Measurements from ENCODE around the gene KCNQ5. TPM values are rescaled to one million over a fixed set of nuclear protein-coding genes. Genes with fewer than 3 reads are reported as not detected.
A peak's percentile ranks its signal among the peaks of the same experiment; 100 is the strongest.
"Not testable (repeated sequence)": the region's sequence is repeated elsewhere in the genome, so short reads cannot be mapped to it uniquely, and the experiment has no call there.

Gene KCNQ5
- total RNA-seq, 1 donor from 2014 or later, result 3.5 TPM

DNA sequence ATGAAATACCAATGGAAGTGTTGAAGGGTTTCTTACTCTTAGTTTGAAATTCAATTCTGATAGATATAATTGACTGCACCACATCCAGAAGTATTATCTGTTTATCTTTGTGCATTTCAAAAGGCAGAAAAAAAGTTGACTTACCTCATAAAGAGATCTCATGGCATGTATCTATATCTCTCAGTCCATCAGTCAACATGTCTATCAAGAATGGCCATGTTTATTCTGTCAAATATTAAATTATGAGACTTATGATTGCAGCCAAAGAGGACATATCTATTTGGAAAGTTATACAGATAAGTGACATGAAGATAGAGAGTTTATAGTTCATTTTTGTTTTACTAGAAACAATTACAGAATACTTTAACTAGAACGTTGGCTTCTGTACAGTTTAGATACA lies 325.7 kb downstream of the KCNQ5 start:
- DNase-seq (ENCODE audit: low read depth), result no peak

DNA sequence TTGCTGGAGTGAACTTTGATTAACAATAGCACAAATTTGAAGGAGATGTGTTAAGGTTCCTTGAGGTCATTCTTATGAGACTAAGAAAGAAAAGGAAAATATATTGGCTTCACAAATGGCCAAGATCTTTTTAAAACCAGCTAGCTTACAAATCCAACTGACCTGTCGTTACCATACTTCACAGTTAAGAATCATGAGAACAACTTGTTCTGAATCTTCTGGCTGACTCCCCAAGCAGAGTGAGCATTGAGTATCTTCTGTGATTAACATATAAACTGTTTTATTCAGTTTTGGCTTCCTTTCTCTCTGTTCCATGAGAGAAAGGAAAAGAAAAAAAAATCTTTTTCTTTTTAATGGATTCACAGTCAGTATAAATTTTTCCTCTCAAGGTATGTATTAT lies 326.3 kb downstream of the KCNQ5 start:
- no peak for DNase-seq (ENCODE audit: low read depth)

GRCh38 chr6:72950114-72950860 lies 328.4 kb downstream of the KCNQ5 start:
- DNase-seq (ENCODE audit: low read depth), result peak; percentile 79

DNA sequence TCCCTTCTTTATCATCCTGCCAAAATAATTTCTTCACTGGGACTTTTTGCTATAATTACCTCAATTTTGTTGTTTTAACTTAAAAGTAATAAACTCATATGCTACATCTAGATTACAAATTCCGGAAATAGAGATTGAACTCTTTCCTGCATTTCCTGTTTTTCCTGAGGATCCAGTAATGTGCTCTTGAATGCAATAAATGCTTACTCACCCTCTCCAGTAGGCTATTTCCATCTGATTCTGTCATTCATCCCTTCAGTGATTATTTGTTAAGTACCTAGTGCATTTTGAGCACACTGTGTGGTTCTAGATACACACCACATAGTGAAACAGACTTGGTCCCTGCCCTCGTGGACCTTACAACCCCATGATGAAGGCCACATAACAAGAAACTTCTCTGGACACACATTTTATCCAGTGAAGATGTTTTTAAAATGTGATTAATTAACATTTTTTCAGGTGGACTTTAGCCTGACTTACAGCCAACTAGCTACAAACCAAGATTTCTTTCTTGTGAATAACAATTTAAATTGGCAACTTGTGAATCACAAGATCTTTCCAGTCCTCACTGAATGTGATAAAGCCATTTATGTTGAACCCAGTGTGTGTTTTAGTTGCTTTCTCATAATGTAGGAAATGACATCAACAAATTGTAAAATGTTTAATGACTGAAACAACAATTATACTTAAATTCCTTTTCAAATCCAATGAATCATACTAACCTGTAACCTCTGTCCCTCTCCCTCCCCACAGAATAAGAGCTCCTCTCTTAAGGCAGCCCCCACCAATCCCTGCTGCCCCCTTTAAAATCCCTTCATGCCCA lies 331.2 kb downstream of the KCNQ5 start:
- peak; percentile 61 for DNase-seq (ENCODE audit: low read depth)

DNA sequence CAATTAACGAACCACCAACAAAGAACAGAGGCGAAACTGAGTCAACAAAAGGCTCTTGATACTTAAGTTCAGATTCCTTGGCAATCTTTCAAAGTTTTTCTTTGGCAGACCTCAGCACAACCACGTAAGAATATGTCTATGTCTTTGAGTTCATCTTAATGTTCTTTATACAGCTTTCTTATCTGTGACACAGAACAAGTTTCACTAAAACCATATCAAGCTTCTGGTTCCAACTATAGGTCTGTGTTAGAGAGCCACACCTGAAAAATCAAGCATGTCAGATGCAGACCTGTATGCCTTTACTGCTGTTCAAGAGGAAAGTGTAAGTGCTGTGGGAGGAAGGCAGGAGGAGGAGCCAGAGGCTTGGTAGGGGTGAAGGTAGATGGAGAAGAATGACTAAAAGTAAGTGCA lies 332.1 kb downstream of the KCNQ5 start:
- no peak for DNase-seq (ENCODE audit: low read depth)

DNA sequence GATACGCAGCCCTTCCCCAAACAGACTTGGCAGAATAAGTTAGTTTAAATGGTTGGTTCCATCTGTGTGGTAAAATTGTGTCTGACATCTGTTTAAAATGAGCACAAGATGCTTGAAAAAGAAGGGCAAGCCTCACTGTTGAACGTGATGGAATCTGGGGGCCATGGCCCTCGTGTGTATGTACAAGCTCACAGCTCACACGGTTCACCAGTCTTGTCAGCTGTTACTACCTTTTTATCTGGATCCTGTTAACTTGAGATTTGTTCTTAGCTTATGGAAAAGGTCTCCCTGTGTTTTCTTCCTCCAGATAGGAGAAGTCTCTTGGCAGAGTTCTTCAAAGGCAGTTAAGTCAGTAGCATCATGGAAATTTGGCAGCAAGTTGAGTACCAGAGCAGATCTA lies 332.9 kb downstream of the KCNQ5 start:
- no peak for DNase-seq (ENCODE audit: low read depth)

DNA sequence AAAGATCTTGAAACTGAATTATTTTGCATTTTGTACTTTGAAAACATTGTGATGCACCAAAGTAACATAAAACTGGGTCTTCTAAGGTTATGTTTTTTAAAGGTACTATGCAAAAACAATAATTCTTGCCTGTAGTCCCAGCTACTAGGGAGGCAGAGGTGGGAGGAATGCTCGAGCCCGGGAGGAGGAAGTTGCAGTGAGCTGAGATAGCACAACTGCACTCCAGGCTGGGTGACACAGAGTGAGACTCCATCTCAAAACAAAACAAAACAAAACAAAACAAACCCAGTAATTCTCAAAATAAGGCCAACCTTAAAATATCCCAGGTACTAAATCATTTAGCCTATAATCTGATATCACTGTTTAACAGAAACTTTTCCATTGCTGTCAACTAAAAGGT lies 333.8 kb downstream of the KCNQ5 start:
- DNase-seq (ENCODE audit: low read depth), result no peak

DNA sequence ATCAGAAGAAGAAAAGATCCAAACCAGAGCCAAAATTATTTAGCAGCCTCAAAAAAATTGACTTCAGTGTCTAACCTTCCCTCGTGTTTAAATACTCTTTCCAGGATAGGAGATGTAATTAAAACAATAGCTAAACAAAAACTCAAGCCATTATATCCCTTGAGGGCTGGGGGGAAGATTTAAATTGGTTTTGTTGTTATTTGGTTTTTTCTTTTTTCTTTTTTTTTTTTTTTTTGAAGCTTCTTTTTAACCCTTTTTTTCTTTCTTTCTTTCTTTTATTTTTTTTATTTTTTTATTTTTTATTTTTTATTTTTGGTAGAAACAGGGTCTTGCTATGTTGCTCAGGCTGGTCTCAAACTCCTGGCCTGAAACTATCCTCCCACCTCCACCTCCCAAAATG lies 334.4 kb downstream of the KCNQ5 start:
- no peak for DNase-seq (ENCODE audit: low read depth)

- no peak for DNase-seq (ENCODE audit: low read depth)
Measured at GRCh38 chr6:72959821-72960220, 338.0 kb downstream of the KCNQ5 start.

GRCh38 chr6:72963946-72964345 lies 342.1 kb downstream of the KCNQ5 start:
- no peak for DNase-seq (ENCODE audit: low read depth)

DNA sequence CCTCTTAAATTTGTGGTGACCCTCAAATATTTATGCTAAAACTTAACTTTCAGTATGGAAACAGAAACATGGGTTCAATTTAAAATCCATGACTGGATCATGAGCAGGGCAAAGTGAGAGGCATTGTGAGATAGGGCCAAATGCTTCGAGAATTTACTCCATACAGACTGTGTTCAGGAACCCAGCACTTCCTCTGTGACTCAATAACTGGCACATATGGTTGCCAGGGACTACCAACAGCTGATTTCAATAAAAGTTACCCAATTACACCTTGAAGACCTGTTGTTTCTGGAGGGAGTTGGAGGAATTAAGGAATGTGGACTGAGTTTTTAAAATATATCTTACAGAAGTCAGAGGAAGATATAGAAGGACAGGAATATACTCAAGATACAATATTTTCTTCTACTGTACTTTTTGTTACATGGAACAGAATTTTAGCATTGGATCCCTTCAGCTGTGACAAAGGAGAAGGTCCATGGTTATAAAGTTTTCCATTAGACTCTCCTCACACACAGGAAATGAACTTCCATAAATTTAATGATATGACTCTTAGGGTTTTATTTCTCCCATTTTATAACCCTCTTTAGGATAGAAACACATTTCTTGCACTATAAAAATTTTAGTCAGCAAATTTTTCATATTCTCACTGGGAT lies 344.9 kb downstream of the KCNQ5 start:
- no peak for DNase-seq (ENCODE audit: low read depth)

DNA sequence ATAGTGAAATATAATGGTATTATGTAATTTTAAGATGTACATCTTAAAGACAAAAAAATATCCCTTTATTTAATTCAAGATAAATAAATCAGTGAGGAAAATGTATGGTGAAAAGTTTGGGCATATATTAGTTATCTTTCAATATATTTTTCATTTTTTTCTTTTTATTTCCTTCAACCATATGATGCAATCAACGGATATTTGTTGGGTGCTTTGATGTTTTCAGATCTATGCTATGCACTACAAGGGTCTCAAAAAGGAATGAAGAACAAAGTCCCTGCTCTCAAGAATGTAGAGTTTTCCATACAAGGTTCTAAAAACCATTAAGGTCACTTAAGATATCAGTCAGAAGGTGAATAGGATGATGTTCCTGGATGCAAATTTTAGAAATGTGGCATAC lies 345.5 kb downstream of the KCNQ5 start:
- no peak for DNase-seq (ENCODE audit: low read depth)

DNA sequence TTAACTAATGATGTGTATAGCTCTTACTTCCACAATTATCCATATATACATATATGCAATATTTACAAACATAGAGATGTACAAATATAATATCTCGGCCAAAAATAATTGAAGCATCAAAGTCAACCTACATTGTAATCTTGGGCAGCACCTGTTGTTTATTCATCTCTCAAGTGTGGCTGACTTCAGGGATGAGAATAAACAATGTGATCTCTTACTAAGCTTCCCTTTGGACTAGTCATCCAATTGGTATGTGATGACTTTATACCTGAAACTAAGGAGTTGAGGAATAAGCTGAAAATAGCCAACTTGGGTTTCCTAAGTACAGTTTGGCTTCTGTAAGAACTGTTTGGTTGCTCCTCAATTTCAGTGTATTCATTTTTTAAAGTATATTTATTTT lies 346.8 kb downstream of the KCNQ5 start:
- peak; percentile 88 for DNase-seq (ENCODE audit: low read depth)

GRCh38 chr6:72969666-72970065 lies 347.8 kb downstream of the KCNQ5 start:
- DNase-seq (ENCODE audit: low read depth), result no peak

DNA sequence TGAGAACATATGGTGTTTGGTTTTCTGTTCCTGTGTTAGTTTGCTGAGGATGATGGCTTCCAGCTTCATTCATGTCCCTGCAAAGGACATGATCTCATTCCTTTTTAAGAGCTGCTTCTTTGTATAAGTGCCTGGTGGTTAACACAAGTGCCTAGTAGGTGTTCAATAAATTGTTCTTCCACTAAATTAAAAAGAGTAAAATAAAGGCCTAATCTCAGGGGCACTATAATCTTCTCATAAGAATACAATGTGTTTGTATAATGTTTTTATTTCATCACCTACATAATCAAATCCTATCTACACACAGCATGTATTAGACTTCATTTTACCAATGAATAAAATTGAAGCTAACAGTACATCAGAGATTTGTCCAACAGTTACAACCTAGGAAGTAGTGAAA lies 350.7 kb downstream of the KCNQ5 start:
- DNase-seq (ENCODE audit: low read depth), result no peak

GRCh38 chr6:72974276-72974675 lies 352.4 kb downstream of the KCNQ5 start:
- no peak for DNase-seq (ENCODE audit: low read depth)

DNA sequence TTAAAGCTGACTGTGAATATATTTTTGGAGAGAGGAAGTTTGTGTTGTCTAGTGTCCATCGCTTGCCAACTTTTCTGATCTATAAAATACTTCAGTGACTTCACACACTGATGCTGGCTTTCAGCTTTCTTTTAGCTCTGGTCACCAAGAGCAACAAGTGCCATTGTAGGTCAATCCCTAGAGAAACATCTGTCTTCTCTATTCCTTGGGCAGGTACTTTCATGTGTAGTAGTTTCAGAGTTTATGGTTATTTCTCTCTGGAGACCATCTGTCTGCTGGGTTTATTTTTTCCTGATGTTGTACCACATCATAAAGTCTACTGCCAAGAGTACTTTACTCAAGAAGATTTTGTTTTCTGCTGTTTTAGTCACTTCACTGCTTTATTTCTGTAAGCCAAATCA lies 353.5 kb downstream of the KCNQ5 start:
- no peak for DNase-seq (ENCODE audit: low read depth)

- peak; percentile 35 for DNase-seq (ENCODE audit: low read depth)
Measured at GRCh38 chr6:72976484-72976883, 354.6 kb downstream of the KCNQ5 start.

DNA sequence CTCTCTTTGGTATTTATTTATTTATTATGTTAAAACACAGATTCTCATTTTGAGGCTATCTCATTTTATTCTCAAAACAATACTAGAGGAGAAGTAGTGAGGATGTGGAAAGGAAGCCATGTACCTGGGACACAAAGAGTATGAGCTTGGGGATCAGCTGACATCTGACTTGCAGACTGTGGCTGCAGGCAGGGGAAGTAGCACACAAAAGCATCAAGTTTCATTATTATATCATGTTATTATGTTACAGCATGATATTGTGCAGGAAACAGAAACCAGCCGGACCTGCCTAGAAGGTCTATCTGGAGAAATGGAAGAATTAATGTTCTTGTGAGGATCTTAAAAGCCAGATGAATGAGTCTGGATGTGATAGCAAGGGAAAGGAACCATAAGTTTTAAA lies 355.2 kb downstream of the KCNQ5 start:
- peak; percentile 26 for DNase-seq (ENCODE audit: low read depth)

DNA sequence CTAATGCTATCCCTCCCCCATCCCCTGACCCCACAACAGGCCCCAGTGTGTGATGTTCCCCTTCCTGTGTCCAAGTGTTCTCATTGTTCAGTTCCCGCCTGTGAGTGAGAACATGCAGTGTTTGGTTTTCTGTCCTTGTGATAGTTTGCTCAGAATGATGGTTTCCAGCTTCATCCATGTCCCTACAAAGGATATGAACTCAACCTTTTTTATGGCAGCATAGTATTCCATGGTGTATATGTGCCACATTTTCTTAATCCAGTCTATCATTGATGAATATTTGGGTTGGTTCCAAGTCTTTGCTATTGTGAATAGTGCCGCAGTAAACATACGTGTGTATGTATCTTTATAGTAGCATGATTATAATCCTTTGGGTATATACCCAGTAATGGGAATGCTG lies 356.9 kb downstream of the KCNQ5 start:
- DNase-seq (ENCODE audit: low read depth), result not testable (repeated sequence)

DNA sequence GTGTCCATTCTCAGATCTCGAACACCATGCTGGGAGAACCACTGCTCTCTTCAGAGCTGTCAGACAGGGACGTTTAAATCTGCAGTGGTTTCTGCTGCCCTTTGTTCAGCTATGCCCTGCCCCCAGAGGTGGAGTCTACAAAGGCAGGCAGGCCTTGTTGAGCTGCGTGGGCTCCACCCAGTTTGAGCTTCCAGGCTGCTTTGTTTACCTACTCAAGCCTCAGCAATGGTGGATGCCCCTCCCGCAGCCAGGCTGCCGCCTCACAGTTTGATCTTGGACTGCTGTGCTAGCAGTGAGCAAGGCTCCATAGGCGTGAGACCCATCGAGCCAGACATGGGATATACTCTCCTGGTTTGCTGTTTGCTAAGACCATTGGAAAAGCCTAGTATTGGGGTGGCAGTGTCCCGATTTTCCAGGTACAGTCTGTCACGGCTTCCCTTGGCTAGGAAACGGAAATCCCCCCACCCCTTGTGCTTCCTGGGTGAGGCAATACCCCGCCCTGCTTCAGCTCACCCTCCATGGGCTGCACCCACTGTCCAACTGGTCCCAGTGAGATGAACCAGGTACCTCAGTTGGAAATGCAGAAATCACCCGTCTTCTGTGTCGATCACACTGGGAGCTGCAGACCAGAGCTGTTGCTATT lies 362.4 kb downstream of the KCNQ5 start:
- not testable (repeated sequence) for DNase-seq (ENCODE audit: low read depth)
